ENCODE measurements around the gene SGPP1. TPM values are rescaled to one million over a fixed set of nuclear protein-coding genes. Genes with fewer than 3 reads are reported as not detected.

Gene SGPP1
- polyA plus RNA-seq, 1 donor (not counting 4 experiments of a cell fraction or from before 2014, with no cell fraction given): 28.7 TPM

GRCh38 chr14:63673886-63674497, 53.9 kb downstream of the SGPP1 start:
- Histone ChIP-seq H3K4me1 (ENCODE audit: control insufficient read depth, extremely low read depth, insufficient read depth, low read length) (peaks cover 17% of the 10 kb centered on the region), H3K9me3 (ENCODE audit: control insufficient read depth, low read depth, low read length) (no peaks in the 10 kb centered on the region), H3K79me2 (ENCODE audit: control insufficient read depth, insufficient read depth, low read length) (no peaks in the 10 kb centered on the region), H3K27me3 (ENCODE audit: control insufficient read depth, extremely low read depth, insufficient read depth, low read length) (no peaks in the 10 kb centered on the region), H3K4me2 (ENCODE audit: control insufficient read depth, extremely low read depth, insufficient read depth, low read depth, low read length) (no peak overlapping the region), H3K9ac (ENCODE audit: control insufficient read depth, extremely low read depth, insufficient read depth, low read length) (no peak overlapping the region), H2AFZ (ENCODE audit: control insufficient read depth, low read length) (no peak overlapping the region), H4K20me1 (ENCODE audit: control insufficient read depth, extremely low read depth, insufficient read depth, low read length) (no peaks in the 10 kb centered on the region), H3K9me1 (ENCODE audit: control insufficient read depth, extremely low read depth, insufficient read depth, low read length) (no peaks in the 10 kb centered on the region), H3K36me3 (ENCODE audit: control insufficient read depth in 2 of 2, extremely low read depth in 1 of 2, insufficient read depth in 2 of 2, low read length in 2 of 2) (no peaks in the 10 kb centered on the region), H3K27ac (ENCODE audit: control insufficient read depth, insufficient read depth, low read length) (no peak overlapping the region), H3K4me3 (ENCODE audit: control insufficient read depth in 2 of 3, extremely low read depth in 1 of 3, insufficient read depth in 2 of 3, low read depth in 1 of 3, low read length in 3 of 3) (no peak overlapping the region)
- DNase-seq (ENCODE audit: low read depth, low spot score) (no peak), FAIRE-seq (no peak)
- dilution Hi-C loops (cut with MboI; ENCODE audit: extremely low pct_ligation_motif_present, low sequenced_read_pairs): no loop called here
- no peak for TF ChIP-seq CTCF (optimal IDR thresholded peaks at IDR 0.05 in 1 of 3, IDR thresholded peaks at IDR 0.05 in 1 of 3, conservative IDR thresholded peaks at IDR 0.05 in 1 of 3; ENCODE audit: extremely low read depth in 1 of 3, insufficient read depth in 2 of 3, low read length in 3 of 3)
- no peak for TF ChIP-seq EZH2 (IDR thresholded peaks at IDR 0.05; ENCODE audit: low read length)

GRCh38 chr14:63673255-63673654, 54.6 kb downstream of the SGPP1 start:
- peaks cover 13% of the 10 kb centered on the region for H3K4me1 ChIP-seq (ENCODE audit: control insufficient read depth, extremely low read depth, insufficient read depth, low read length)
- H3K36me3 ChIP-seq (ENCODE audit: control insufficient read depth in 2 of 2, extremely low read depth in 1 of 2, insufficient read depth in 2 of 2, low read length in 2 of 2): no peaks in the 10 kb centered on the region
- no peak overlapping the region for H3K9ac ChIP-seq (ENCODE audit: control insufficient read depth, extremely low read depth, insufficient read depth, low read length)
- H4K20me1 ChIP-seq (ENCODE audit: control insufficient read depth, extremely low read depth, insufficient read depth, low read length): no peaks in the 10 kb centered on the region
- no peaks in the 10 kb centered on the region for H3K27me3 ChIP-seq (ENCODE audit: control insufficient read depth, extremely low read depth, insufficient read depth, low read length)
- TF ChIP-seq EZH2 (IDR thresholded peaks at IDR 0.05; ENCODE audit: low read length) (no peak), CTCF (optimal IDR thresholded peaks at IDR 0.05 in 1 of 3, IDR thresholded peaks at IDR 0.05 in 1 of 3, conservative IDR thresholded peaks at IDR 0.05 in 1 of 3; ENCODE audit: extremely low read depth in 1 of 3, insufficient read depth in 2 of 3, low read length in 3 of 3) (no peak)
- H3K79me2 ChIP-seq (ENCODE audit: control insufficient read depth, insufficient read depth, low read length): no peaks in the 10 kb centered on the region
- DNase-seq (ENCODE audit: low read depth, low spot score) (no peak), FAIRE-seq (no peak)
- no peak overlapping the region for H3K27ac ChIP-seq (ENCODE audit: control insufficient read depth, insufficient read depth, low read length)
- dilution Hi-C loops (cut with MboI; ENCODE audit: extremely low pct_ligation_motif_present, low sequenced_read_pairs): no loop called here
- no peak overlapping the region for H3K4me3 ChIP-seq (ENCODE audit: control insufficient read depth in 2 of 3, extremely low read depth in 1 of 3, insufficient read depth in 2 of 3, low read depth in 1 of 3, low read length in 3 of 3)
- H2AFZ ChIP-seq (ENCODE audit: control insufficient read depth, low read length): no peak overlapping the region
- no peak overlapping the region for H3K4me2 ChIP-seq (ENCODE audit: control insufficient read depth, extremely low read depth, insufficient read depth, low read depth, low read length)
- H3K9me1 ChIP-seq (ENCODE audit: control insufficient read depth, extremely low read depth, insufficient read depth, low read length): no peaks in the 10 kb centered on the region
- no peaks in the 10 kb centered on the region for H3K9me3 ChIP-seq (ENCODE audit: control insufficient read depth, low read depth, low read length)
